ENCODE data around the gene C1orf174. TPM values are rescaled to one million over a fixed set of nuclear protein-coding genes. Genes with fewer than 3 reads are reported as not detected.
A peak's percentile ranks its signal among the peaks of the same experiment; 100 is the strongest.

Gene C1orf174
- total RNA-seq, 1 donor from 2014 or later = 20.9 TPM

GRCh38 chr1:3865606-3866160 lies 34.4 kb downstream of the C1orf174 start:
- Histone ChIP-seq H3K9ac (ENCODE audit: low read depth in 1 of 3, low read length in 3 of 3) (no peak overlapping the region), H3K27me3 (ENCODE audit: control insufficient read depth in 3 of 3, insufficient read depth in 3 of 3, low read length in 3 of 3) (no peaks in the 10 kb centered on the region), H3K27ac (ENCODE audit: low read depth, low read length) (no peak overlapping the region), H3K36me3 (ENCODE audit: control insufficient read depth in 3 of 3, insufficient read depth in 3 of 3, low read length in 3 of 3) (peaks cover 20 to 30% (median 29%) of the 10 kb centered on the region in 3 donors), H3K9me3 (ENCODE audit: control insufficient read depth in 3 of 3, low read length in 3 of 3) (no peaks in the 10 kb centered on the region), H3K4me3 (ENCODE audit: low read length in 3 of 3) (no peak overlapping the region), H3K4me1 (ENCODE audit: control insufficient read depth in 3 of 3, insufficient read depth in 3 of 3, low read length in 3 of 3) (no peaks in the 10 kb centered on the region)

- H3K4me3 ChIP-seq (ENCODE audit: low read length in 3 of 3) = no peak overlapping the region
- no peaks in the 10 kb centered on the region for H3K4me1 ChIP-seq (ENCODE audit: control insufficient read depth in 3 of 3, insufficient read depth in 3 of 3, low read length in 3 of 3)
- H3K9ac ChIP-seq (ENCODE audit: low read depth in 1 of 3, low read length in 3 of 3) = no peak overlapping the region
- no peaks in the 10 kb centered on the region for H3K27me3 ChIP-seq (ENCODE audit: control insufficient read depth in 3 of 3, insufficient read depth in 3 of 3, low read length in 3 of 3)
- no peak overlapping the region for H3K27ac ChIP-seq (ENCODE audit: low read depth, low read length)
- peaks cover 15 to 27% (median 23%) of the 10 kb centered on the region in 3 donors for H3K36me3 ChIP-seq (ENCODE audit: control insufficient read depth in 3 of 3, insufficient read depth in 3 of 3, low read length in 3 of 3)
- H3K9me3 ChIP-seq (ENCODE audit: control insufficient read depth in 3 of 3, low read length in 3 of 3) = no peaks in the 10 kb centered on the region
Measured at GRCh38 chr1:3864884-3865283, 35.2 kb downstream of the C1orf174 start.

- no peaks in the 10 kb centered on the region for H3K27me3 ChIP-seq (ENCODE audit: control insufficient read depth in 3 of 3, insufficient read depth in 3 of 3, low read length in 3 of 3)
- peaks cover 0 to 4% (median 0%) of the 10 kb centered on the region in 3 donors for H3K4me1 ChIP-seq (ENCODE audit: control insufficient read depth in 3 of 3, insufficient read depth in 3 of 3, low read length in 3 of 3)
- H3K9me3 ChIP-seq (ENCODE audit: control insufficient read depth in 3 of 3, low read length in 3 of 3) = no peaks in the 10 kb centered on the region
- H3K36me3 ChIP-seq (ENCODE audit: control insufficient read depth in 3 of 3, insufficient read depth in 3 of 3, low read length in 3 of 3) = peaks cover 9 to 18% (median 17%) of the 10 kb centered on the region in 3 donors
- H3K27ac ChIP-seq (ENCODE audit: low read depth, low read length) = no peak overlapping the region
- H3K9ac ChIP-seq (ENCODE audit: low read depth in 1 of 3, low read length in 3 of 3) = no peak overlapping the region
- no peak overlapping the region for H3K4me3 ChIP-seq (ENCODE audit: low read length in 3 of 3)
Measured at GRCh38 chr1:3863231-3863935, 36.7 kb downstream of the C1orf174 start.

GRCh38 chr1:3858231-3858981 lies 41.7 kb downstream of the C1orf174 start:
- Histone ChIP-seq H3K27me3 (ENCODE audit: control insufficient read depth in 3 of 3, insufficient read depth in 3 of 3, low read length in 3 of 3) (no peaks in the 10 kb centered on the region), H3K27ac (ENCODE audit: low read depth, low read length) (no peak overlapping the region), H3K36me3 (ENCODE audit: control insufficient read depth in 3 of 3, insufficient read depth in 3 of 3, low read length in 3 of 3) (peaks cover 2 to 6% (median 3%) of the 10 kb centered on the region in 3 donors), H3K9ac (ENCODE audit: low read depth in 1 of 3, low read length in 3 of 3) (peak overlapping the region in 2 of 3 donors; percentile 84 to 91), H3K4me3 (ENCODE audit: low read length in 3 of 3) (peak overlapping the region; percentile 87 to 98 (median 97)), H3K9me3 (ENCODE audit: control insufficient read depth in 3 of 3, low read length in 3 of 3) (no peaks in the 10 kb centered on the region), H3K4me1 (ENCODE audit: control insufficient read depth in 3 of 3, insufficient read depth in 3 of 3, low read length in 3 of 3) (peaks cover 15 to 29% (median 21%) of the 10 kb centered on the region in 3 donors)

GRCh38 chr1:3857791-3858129 lies 42.3 kb downstream of the C1orf174 start:
- peaks cover 0 to 6% (median 2%) of the 10 kb centered on the region in 3 donors for H3K36me3 ChIP-seq (ENCODE audit: control insufficient read depth in 3 of 3, insufficient read depth in 3 of 3, low read length in 3 of 3)
- H3K27ac ChIP-seq (ENCODE audit: low read depth, low read length) = peak overlapping the region; percentile 64
- peak overlapping the region; percentile 84 to 91 (median 86) for H3K9ac ChIP-seq (ENCODE audit: low read depth in 1 of 3, low read length in 3 of 3)
- H3K9me3 ChIP-seq (ENCODE audit: control insufficient read depth in 3 of 3, low read length in 3 of 3) = no peaks in the 10 kb centered on the region
- H3K27me3 ChIP-seq (ENCODE audit: control insufficient read depth in 3 of 3, insufficient read depth in 3 of 3, low read length in 3 of 3) = no peaks in the 10 kb centered on the region
- peaks cover 15 to 29% (median 21%) of the 10 kb centered on the region in 3 donors for H3K4me1 ChIP-seq (ENCODE audit: control insufficient read depth in 3 of 3, insufficient read depth in 3 of 3, low read length in 3 of 3)
- peak overlapping the region; percentile 87 to 98 (median 97) for H3K4me3 ChIP-seq (ENCODE audit: low read length in 3 of 3)

GRCh38 chr1:3856923-3857790 lies 42.9 kb downstream of the C1orf174 start, which contains the start of the genes CEP104 and DFFB:
Gene CEP104, minus strand, starts transcription at chr1:3857211. Its CDS starts 4,804 bp downstream, at chr1:3852407.
Gene DFFB, plus strand, starts transcription at chr1:3857476. Its CDS starts 128 bp downstream, at chr1:3857604.
- Histone ChIP-seq H3K4me3 (ENCODE audit: low read length in 3 of 3) (peak within 1 kb of the TSS; percentile 87 to 98 (median 97)), H3K27me3 (ENCODE audit: control insufficient read depth in 3 of 3, insufficient read depth in 3 of 3, low read length in 3 of 3) (no peaks in the 10 kb centered on the region), H3K9me3 (ENCODE audit: control insufficient read depth in 3 of 3, low read length in 3 of 3) (no peaks in the 10 kb centered on the region), H3K36me3 (ENCODE audit: control insufficient read depth in 3 of 3, insufficient read depth in 3 of 3, low read length in 3 of 3) (peaks cover 0 to 7% (median 2%) of the 10 kb centered on the region in 3 donors), H3K27ac (ENCODE audit: low read depth, low read length) (peak within 1 kb of the TSS; percentile 64), H3K9ac (ENCODE audit: low read depth in 1 of 3, low read length in 3 of 3) (peak within 1 kb of the TSS; percentile 84 to 91 (median 86)), H3K4me1 (ENCODE audit: control insufficient read depth in 3 of 3, insufficient read depth in 3 of 3, low read length in 3 of 3) (peaks cover 15 to 29% (median 21%) of the 10 kb centered on the region in 3 donors)

- peaks cover 22 to 33% (median 25%) of the 10 kb centered on the region in 3 donors for H3K36me3 ChIP-seq (ENCODE audit: control insufficient read depth in 3 of 3, insufficient read depth in 3 of 3, low read length in 3 of 3)
- H3K9ac ChIP-seq (ENCODE audit: low read depth in 1 of 3, low read length in 3 of 3) = no peak overlapping the region
- H3K4me1 ChIP-seq (ENCODE audit: control insufficient read depth in 3 of 3, insufficient read depth in 3 of 3, low read length in 3 of 3) = peaks cover 12 to 20% (median 17%) of the 10 kb centered on the region in 3 donors
- H3K4me3 ChIP-seq (ENCODE audit: low read length in 3 of 3) = no peak overlapping the region
- no peaks in the 10 kb centered on the region for H3K9me3 ChIP-seq (ENCODE audit: control insufficient read depth in 3 of 3, low read length in 3 of 3)
- no peak overlapping the region for H3K27ac ChIP-seq (ENCODE audit: low read depth, low read length)
- H3K27me3 ChIP-seq (ENCODE audit: control insufficient read depth in 3 of 3, insufficient read depth in 3 of 3, low read length in 3 of 3) = no peaks in the 10 kb centered on the region
Measured at GRCh38 chr1:3852711-3853485, 47.2 kb downstream of the C1orf174 start.

- Histone ChIP-seq H3K27me3 (ENCODE audit: control insufficient read depth in 3 of 3, insufficient read depth in 3 of 3, low read length in 3 of 3) (no peaks in the 10 kb centered on the region), H3K9me3 (ENCODE audit: control insufficient read depth in 3 of 3, low read length in 3 of 3) (no peaks in the 10 kb centered on the region), H3K4me3 (ENCODE audit: low read length in 3 of 3) (no peak overlapping the region), H3K4me1 (ENCODE audit: control insufficient read depth in 3 of 3, insufficient read depth in 3 of 3, low read length in 3 of 3) (peaks cover 9 to 14% (median 13%) of the 10 kb centered on the region in 3 donors), H3K9ac (ENCODE audit: low read depth in 1 of 3, low read length in 3 of 3) (no peak overlapping the region), H3K36me3 (ENCODE audit: control insufficient read depth in 3 of 3, insufficient read depth in 3 of 3, low read length in 3 of 3) (peaks cover 25 to 41% (median 27%) of the 10 kb centered on the region in 3 donors), H3K27ac (ENCODE audit: low read depth, low read length) (no peak overlapping the region)
Measured at GRCh38 chr1:3852091-3852490, 48.0 kb downstream of the C1orf174 start.

GRCh38 chr1:3851292-3851691 lies 48.8 kb downstream of the C1orf174 start:
- Histone ChIP-seq H3K36me3 (ENCODE audit: control insufficient read depth in 3 of 3, insufficient read depth in 3 of 3, low read length in 3 of 3) (peaks cover 30 to 46% (median 33%) of the 10 kb centered on the region in 3 donors), H3K9ac (ENCODE audit: low read depth in 1 of 3, low read length in 3 of 3) (no peak overlapping the region)

More at GRCh38 chr1:3851292-3851691, 48.8 kb downstream of the C1orf174 start:
- no peaks in the 10 kb centered on the region for H3K9me3 ChIP-seq (ENCODE audit: control insufficient read depth in 3 of 3, low read length in 3 of 3)
- no peak overlapping the region for H3K4me3 ChIP-seq (ENCODE audit: low read length in 3 of 3)
- H3K4me1 ChIP-seq (ENCODE audit: control insufficient read depth in 3 of 3, insufficient read depth in 3 of 3, low read length in 3 of 3) = peaks cover 8 to 12% (median 11%) of the 10 kb centered on the region in 3 donors
- H3K27me3 ChIP-seq (ENCODE audit: control insufficient read depth in 3 of 3, insufficient read depth in 3 of 3, low read length in 3 of 3) = no peaks in the 10 kb centered on the region
- H3K27ac ChIP-seq (ENCODE audit: low read depth, low read length) = no peak overlapping the region

Data from skeletal muscle tissue (tissue), 4 donors.